ENCODE results near the gene ZNF280D.

Gene ZNF280D

DNA sequence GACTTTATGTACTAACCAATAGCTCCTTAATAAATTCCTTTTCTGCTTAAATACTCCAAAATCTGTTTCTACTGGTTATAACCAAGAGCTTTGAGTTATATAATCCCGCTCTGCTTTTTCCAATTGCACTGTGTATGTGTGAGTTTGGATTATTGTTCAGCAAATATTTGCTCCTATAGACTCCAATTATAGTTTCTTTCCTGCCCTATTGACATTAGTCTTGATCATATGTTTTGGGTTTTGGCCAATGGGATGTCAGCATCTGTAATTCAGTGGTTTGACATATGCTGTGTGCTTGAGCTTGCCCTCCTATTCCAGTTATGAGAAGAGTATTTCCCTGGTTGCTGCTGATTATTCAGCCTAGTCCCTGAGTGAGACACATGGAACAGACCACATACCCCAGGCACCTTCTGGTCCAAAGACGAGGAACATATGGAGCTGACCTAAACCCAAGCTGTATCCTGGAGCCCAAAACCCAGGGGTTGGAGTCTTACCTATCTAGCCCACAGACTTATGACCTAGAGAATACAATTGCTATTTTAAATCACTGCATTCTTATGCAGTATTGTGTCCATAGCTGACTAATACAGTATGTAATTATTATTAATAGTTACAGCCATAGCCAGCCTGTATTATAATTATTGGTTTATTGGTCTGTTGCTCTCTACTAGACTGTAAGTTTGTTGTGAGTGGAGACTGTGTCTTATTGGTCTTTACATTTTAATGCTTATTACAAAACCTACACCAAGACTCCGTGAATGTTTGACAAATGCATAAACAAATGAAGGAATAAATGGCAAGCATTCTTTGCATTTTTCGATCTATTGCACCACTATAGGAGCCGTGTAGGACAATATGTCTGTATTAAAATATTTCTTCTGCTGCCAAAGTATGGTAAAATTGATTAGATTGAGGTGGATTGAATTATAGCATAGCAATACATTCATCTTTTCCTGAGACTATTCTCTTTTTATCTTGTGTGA is 11.7 kb upstream of the ZNF280D start:
- no peak for DNase-seq (ENCODE audit: low read depth in 2 of 2)

DNA sequence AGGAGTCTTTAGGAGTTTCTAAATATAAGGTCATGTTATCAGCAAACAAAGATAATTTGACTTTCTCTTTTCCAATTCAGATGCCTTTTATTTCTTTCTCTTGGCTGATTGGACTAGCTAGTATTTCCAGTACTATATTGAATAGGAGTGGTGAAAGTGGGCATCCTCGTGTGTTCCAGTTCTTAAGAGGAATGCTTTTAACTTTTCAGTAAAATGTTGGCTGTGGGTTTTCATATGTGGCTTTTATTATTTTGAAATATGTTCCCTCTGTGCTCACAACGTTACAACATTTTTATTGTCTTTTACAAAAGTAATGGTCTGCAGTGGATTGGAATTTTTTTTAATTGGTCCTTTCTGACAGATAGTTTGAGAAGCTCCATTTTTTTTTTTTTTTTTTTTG is 8.2 kb upstream of the ZNF280D start:
- no peak for DNase-seq (ENCODE audit: low read depth in 2 of 2)

DNA sequence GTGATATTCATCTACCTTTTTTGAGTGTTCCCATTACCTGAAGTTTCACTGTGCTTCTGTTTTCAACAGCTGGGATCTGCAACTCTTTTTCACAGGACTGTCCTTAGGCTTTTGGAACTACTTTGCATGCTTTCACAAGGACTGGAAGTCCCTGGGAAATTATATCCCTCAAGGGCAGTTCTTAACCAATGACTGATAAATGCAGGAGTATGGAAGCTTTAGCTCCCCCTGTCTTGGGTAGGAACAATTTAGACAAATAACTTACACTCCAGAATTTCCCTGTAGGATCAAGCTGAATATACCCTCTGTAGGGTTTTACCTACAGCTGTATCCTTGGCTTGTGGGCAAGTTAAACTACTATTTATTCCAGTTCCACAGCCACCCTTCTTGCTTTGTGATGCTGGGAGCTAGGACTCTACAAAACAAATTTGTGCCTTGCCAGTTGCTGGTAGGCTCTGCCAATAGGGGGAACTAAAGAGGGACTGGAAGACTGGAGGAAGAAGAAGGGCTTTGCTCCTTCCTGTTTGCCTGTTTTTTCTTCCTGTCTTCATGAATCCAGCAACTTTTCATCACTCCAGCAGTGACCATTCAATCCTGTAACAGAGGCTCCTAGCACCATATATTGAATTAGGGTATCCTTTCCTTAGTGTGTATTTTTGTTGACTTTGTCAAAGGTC is 6.8 kb upstream of the ZNF280D start:
- DNase-seq (ENCODE audit: low read depth in 2 of 2): no peak

DNA sequence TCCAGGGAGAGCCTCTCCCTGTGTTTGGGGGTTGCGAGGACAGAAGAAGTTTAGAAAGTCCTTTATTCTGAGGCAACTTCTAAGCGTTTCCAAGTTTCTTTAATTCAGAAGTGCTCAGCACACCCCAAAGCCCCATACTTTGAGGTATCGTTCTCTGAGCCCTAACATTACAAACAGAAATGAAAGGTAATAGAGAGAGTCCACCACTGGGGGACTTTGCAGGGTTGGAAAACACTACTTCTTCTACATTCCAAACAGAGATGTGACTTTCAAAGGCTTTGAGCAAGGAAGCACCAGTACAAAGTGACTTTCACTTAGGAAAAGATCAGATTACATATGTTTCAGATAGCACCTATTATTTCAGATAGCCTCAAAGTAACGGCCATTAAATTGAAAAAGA is 6.2 kb upstream of the ZNF280D start:
- DNase-seq (ENCODE audit: low read depth in 2 of 2): no peak

DNA sequence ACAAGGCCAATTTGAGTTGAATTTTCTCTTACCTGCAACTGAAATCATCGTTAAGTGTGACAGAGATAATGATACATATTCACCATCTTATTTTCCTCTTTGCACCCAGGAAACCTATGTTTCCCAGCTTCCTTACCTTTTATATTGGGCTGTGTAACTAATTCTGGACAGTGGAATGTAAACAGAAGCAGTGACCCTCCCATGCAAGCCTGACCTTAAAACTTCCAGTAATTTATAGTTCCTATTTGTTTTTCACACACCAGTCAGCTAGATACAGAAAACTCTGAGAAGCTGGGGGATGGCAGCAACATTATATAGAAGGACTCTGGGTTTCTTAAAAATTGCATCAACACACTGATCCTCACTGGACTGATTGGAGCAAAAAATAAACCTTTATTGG is 4.5 kb upstream of the ZNF280D start:
- no peak for DNase-seq (ENCODE audit: low read depth in 2 of 2)

DNA sequence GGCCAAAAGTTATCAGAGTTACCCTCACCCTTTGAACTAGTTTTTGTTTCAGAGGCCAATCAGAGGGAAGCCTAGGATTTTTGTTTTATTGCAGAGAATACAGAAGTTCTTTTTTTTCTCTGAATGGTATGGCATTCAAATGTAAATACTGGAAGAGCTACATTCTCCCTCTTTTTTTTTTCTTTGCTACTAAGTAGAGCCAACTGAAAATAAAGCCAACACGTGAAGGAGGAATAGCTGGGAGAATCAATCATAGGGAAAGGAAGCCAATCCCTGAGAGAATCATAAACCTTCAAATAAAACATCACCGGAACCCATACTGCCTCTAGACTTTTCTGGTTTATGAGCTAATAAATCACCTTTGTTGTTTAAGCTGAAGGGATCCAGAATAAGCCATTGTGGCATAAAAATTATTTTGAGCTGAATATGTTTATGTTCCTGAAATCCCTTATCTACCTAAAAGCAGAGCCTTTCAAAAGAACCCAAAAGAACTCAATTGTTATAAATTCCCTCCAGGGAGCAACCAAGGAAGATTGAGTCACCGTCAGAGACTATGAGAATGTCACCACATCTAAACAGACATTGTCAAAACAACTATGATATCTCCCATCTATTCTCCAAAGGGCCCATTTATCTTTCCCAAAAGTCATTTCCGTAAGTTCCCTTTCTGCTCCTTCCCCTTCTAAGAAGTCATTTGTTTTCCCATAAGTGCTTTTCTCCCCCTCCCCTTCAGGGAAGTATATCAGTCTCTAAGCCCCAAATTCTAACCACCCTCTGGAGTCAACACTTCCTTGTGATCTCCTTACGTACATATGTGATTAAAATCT is 3.8 kb upstream of the ZNF280D start:
- no peak for DNase-seq (ENCODE audit: low read depth in 2 of 2)

DNA sequence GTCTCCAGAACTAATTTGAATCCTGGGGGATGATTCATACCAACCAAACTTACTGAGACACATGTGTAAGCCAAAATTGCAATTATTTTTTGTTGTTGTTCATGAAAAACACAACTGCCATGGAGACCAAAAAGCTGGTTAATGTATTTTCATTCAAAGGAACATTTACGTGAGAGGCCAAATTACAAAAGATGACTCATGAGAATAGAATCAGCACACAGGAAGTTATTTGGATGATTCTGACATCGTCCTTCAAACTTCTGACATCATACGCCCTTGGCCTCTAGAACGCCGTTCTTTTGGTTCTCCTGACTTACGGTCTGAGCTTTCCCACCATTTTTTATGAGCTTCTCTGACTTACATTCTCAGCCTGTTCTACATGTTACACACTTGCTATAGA is 3.0 kb upstream of the ZNF280D start:
- DNase-seq (ENCODE audit: low read depth in 2 of 2): no peak

DNA sequence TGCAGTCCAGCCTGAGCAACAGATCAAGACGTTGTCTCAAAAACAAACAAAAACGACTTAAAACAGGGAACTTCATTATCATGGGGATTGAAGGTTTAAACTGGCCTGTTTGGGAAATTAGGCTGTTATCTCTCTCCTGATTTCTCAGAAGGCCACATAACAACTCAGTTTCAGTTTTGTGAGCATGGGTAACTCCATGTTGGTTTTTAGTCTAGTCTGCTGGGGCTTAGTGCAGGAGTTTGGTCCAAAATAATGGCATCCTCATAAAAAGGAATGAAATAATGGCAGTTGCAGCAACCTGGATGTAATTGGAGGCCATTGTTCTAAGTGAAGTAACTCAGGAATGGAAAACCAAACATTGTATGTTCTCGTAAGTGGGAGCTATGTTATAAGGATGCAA is 2.3 kb upstream of the ZNF280D start:
- DNase-seq (ENCODE audit: low read depth in 2 of 2): no peak

DNA sequence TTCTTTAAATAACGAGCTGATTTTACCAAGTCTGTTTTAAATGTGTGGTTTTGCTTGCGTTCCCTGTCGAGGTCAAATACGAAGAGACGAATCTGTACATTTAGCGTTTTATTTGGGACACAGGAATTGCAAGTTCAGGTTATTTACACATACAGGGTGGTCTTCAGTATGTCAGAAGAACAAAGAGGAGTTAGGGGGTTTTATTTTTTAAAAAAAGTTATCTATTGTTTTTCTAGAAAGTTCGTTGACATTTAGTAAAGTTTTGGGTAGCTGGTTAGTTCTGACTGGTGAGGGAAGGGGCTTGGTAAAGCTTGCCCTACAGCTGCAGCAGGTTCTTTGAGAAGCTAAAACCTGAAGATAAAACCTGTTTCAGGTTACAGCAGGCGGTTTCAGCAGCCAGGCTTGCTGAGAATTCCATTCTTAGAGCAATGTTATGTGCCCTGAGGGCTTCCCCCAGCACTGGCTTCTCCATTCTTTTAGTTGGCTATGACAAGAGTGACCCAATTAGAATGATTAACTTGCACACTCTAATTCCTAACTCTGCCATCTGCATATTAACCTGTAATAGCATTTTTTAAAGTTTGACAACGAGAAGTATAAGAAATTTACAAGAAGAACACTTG is 815 bp upstream of the ZNF280D start:
- no peak for DNase-seq (ENCODE audit: low read depth in 2 of 2)

DNA sequence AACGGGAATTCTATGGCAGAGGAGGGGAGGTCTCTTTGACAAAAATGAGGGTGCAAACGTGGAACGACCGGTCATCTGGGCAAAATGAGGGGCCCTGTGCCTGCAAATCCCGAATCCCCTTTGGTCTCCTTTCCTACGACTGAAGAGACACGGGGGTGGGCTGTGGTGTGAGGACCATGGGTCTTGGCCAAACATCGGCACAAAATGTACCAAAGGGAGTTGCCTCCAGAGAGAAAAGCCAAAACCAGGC is 498 bp downstream of the ZNF280D start:
- DNase-seq (ENCODE audit: low read depth in 2 of 2): no peak

DNA sequence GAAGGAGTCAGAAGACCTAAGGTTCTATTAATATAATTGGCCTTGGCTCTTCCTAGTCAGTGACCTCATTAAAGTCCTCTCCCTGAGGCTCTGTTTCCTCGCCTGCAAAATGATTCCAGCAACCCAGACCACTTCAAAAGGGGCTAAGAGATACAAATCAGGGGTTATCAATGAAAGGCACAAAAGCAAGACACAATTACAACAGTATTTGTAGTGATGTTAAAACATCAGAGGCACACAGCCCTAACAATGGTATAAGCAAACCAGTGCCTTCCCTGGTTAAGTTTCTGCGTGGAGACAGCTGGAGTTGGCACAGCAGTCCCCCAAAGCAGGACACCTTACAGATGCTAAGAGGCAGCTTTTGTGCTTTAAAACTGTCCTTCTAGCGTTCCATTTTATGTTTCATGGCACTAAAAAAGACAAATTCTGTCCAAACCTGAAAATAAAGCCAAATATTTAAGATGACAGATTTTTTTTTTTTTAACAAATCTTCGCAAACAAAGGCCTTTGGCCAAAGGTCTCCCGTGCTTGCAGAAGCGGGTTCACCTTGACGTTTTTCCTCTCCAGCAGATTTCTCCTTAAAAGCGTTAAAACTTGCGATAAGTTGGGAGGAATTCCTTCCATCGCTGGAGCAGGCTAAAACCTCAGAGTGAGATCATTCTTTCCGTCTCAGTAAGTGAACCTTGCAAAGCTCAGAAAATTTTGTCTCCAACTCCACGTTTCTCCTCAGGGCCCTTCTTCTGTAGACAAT is 999 bp downstream of the ZNF280D start:
- DNase-seq (ENCODE audit: low read depth in 2 of 2): no peak

DNA sequence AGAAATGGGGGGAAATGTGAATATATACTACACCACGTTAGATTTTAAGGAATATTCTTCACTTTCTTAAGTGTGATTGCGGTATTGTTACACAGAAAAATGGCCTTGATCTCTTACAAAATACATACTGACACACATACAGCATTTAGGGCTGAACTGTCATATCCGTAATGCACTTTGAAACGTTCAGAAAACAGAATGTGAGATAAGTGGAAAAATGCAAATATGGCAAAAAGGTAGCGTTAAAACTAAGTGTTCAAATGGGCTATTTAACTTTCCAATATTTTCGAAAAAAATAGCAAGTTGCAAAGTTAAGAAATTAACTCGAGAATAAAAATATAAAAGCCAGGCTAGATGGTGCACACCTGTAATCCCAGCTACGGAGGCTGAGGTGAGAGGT is 1.8 kb downstream of the ZNF280D start:
- DNase-seq (ENCODE audit: low read depth in 2 of 2): no peak

DNA sequence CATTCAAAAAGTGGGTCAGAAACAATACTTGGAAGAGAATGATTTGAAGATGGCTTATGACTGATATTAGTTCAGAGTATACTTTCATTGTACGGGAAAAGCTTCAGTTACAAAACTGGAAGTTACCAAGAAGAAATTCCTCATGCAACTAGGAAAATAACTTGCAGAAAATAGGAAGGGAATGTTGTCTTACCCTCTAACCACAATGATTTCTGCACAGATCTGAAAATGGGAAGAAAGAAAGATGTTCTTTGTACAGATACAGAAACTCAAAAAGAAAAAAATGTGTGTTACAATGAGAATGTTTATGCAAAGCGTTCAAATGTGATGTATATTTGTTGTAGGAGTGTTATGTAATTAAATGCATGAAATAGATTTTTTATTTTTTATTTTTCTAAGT is 3.7 kb downstream of the ZNF280D start:
- no peak for DNase-seq (ENCODE audit: low read depth in 2 of 2)

DNA sequence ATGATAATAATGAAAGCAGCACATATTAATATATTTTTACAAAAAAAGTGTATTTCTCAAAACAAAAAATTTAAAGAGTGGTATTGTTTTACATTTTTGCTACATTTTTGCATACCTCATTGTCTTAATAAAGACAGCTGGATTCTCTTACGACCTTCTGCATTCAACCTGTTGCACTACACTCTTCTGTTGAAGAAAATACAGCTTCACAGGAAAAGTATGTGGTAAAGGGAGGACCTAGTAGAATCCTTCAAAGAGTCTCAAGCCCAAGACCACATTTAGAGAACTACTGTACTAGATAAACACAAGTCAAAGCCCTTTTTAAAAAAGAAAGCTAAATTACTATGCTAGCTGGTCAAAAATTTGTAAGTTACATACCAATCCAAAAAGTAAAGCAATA is 7.9 kb downstream of the ZNF280D start:
- DNase-seq (ENCODE audit: low read depth in 2 of 2): no peak

DNA sequence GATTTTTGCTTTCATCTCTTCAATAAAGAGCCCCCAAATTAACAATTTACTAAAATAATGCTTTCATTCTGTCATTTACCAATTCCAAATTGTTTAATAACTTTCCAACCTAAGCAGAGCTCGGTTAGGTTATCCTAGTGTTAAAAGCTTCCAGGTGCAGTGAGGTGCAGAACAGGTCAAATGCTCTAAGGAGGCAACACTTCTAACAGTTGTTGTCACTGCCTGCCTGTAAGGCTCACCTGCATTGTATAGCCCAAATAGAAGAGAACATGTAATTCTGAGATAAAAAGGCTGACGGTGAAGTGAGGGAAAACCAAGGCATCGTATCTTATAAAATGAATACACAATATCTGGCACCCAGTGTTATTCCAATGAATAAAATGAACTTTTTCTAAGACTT is 9.1 kb downstream of the ZNF280D start:
- no peak for DNase-seq (ENCODE audit: low read depth in 2 of 2)

DNA sequence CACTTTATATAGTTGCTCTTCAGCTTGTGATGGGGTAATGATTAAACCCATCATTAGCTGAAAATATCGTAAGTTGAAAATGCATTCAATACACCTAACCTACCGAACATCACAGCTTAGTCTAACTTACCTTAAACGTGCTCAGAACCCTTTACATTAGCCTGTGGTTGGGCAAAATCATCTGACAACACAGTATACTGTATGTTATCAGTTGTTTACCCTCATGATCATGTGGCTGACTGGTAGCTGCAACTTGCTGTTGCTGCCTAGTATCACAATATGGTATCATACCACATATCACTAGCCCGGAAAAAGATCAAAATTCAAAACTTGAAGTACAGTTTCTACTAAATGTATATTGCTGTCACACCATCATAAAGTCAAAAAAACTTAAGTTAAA is 9.5 kb downstream of the ZNF280D start:
- DNase-seq (ENCODE audit: low read depth in 2 of 2): no peak

DNA sequence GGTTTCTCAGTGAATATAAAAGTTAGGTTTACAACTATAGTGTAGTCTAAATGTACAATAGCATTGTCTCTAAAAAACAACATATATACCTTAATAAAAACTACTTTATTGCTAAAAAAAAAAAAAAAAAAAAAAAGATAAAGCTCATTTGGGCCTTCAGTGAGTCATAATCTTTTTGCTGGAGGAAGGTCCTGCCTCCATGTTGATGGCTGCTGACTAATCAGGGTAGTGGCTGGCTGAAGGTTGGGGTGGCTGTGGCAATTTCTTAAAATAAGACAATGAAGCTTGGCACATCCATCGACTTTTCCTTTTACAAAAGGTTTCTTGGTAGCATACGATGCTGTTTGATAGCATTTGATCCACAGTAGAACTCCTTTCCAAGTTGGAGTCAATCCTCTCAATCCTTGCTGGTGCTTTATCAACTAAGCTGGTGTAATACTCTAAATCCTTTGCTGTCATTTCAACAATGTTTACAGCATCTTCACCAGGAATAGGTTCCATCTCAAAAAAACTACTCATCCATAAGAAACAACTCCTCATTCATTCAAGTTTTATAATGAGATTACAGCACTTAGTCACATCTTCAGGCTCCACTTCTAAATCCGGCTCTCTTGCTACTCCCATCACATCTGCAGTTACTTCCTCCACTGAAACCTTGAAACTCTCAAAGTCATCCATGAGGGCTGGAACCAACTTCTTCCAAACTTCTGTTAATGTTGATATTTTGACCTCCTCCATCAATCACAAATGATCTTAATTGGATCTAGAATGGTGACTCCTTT is 13.3 kb downstream of the ZNF280D start:
- no peak for DNase-seq (ENCODE audit: low read depth in 2 of 2)

DNA sequence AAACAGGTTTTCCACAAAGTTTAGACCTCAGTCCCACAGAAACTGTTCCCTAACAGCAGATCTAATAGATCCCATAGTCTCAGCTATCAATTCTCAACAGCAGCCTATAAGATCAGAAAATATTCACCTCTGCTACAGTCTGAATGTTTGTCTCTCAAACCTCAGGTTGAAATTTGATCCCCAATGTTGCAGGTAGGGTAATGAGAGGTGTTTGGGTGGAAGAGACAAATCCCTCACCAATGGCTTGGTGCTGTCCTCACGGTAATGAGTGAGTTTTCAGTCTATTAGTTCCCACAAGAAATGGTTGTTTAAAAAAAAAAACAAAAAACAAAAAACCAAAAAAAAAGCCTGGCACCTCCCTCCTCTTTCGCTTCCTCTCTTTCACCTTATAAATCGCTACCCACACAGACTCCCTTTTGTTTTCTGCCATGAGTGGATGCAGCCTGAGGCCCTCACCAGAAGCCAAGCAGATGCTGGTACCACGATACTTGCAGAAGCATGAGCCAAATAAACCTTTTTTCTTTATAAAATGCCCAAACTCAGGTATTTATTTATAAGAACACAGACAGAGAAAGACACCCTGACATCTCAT is 14.2 kb downstream of the ZNF280D start:
- no peak for DNase-seq (ENCODE audit: low read depth in 2 of 2)

DNA sequence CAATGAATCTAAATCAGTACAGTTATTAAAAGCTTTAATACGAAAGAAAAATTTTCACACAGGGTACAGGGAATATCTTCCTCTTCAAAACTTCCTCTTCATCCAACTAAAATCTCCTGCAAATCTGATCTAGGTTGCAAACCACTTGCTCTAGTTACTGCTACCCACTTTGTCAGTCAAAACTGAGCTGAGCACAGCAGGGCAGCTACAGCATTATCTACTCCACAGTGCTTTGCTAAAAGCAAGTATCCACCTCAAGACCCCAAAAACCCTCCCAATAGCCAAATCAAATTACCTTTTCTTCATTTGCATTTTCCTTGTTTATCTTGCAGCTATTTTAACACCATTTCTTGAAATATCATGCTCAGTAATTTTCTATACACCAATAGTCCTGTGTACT is 14.7 kb downstream of the ZNF280D start:
- DNase-seq (ENCODE audit: low read depth in 2 of 2): no peak

DNA sequence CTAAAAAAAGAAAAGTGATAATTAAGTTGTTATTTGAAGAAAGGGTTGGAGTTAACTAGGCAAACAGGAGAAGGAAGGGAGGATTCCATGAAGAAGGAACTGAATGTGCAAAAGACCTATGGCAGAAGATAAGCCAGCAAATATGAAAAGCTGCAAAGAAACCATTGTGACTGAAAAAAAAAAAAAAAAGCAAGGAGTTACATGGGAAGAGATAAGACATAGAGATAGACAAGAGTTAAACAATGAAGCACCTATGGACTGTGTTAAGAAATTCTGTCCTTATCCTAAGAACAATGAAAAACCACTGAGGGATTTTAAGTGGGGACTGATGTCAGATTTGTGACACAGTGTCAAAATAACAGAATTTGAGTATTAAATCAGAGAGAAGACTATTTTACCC is 17.0 kb downstream of the ZNF280D start:
- DNase-seq (ENCODE audit: low read depth in 2 of 2): no peak
